K562 (cell line): Measurements from ENCODE around the gene CD93. TPM values are rescaled to one million over a fixed set of nuclear protein-coding genes. Genes with fewer than 3 reads are reported as not detected.

Source experiments
- BMI1 ChIP-seq: fragments of 150-350 bp; IDR thresholded peaks from 2 replicates; pipeline ENCODE4 v1.6.1; 2014; ENCODE audit warnings: low read length
- BRD4 ChIP-seq: fragments of 200-600 bp; sonication (generic); IDR thresholded peaks from 2 replicates; pipeline ENCODE4 v1.6.1; 2017; ENCODE audit warnings: inconsistent platforms
- DMBX1 ChIP-seq: fragments of 250-450 bp; sonication (Bioruptor Pico); IDR thresholded peaks from 2 replicates; pipeline ENCODE4 v1.8.0; 2022; ENCODE audit warnings: inconsistent platforms, mild to moderate bottlenecking, moderate library complexity, borderline replicate concordance
- HNRNPUL1 ChIP-seq: fragments of 200-400 bp; formaldehyde crosslinking; IDR thresholded peaks from 2 replicates; pipeline ENCODE4 v1.6.1; 2017; ENCODE audit warnings: low read length
- KLF10 ChIP-seq: fragments of 250-450 bp; sonication (Bioruptor Pico); IDR thresholded peaks from 2 replicates; pipeline ENCODE4 v1.6.1; 2021; ENCODE audit warnings: matching md5 sums
- MTA3 ChIP-seq: fragments of 450-650 bp; formaldehyde crosslinking; IDR thresholded peaks from 2 replicates; pipeline ENCODE4 v1.6.1; 2017; ENCODE audit warnings: mild to moderate bottlenecking, borderline replicate concordance
- NFE2L1 ChIP-seq: fragments of 450-650 bp; IDR thresholded peaks from 2 replicates; pipeline ENCODE4 v1.6.1; 2016; ENCODE audit warnings: missing genetic modification characterization, low read depth, mild to moderate bottlenecking, missing compliant biosample characterization, moderate library complexity, borderline replicate concordance
- NFIX ChIP-seq: fragments of 250-450 bp; sonication (Bioruptor Pico); IDR thresholded peaks from 2 replicates; pipeline ENCODE4 v1.4.0; 2020; ENCODE audit warnings: low read depth, mild to moderate bottlenecking, moderate library complexity
- SMAD4 ChIP-seq: fragments of 250-450 bp; sonication (Bioruptor Pico); conservative IDR thresholded peaks from 2 replicates; pipeline ENCODE4 v1.8.0; 2021; ENCODE audit warnings: inconsistent platforms, mild to moderate bottlenecking, moderate library complexity
- SOX6 ChIP-seq: fragments of 450-650 bp; IDR thresholded peaks from 2 replicates; pipeline ENCODE4 v1.6.1; 2014; ENCODE audit warnings: mild to moderate bottlenecking
- SRF ChIP-seq, 2 experiments: fragments of 250-450, 450-650 bp in 1 of 2; sonication (Bioruptor Pico) in 1 of 2; sonication (generic) in 1 of 2; formaldehyde crosslinking; IDR thresholded peaks; 2 replicates each; pipeline versions ENCODE4 v1.5.0 to v1.5.1; 2020 to 2022; ENCODE audit warnings: mild to moderate bottlenecking in 1 of 2, missing genetic modification reagents in 1 of 2
- TGIF2 ChIP-seq: sonication (generic); formaldehyde crosslinking; IDR thresholded peaks from 2 replicates; pipeline ENCODE4 v1.8.1; 2022; ENCODE audit warnings: mild to moderate bottlenecking, missing genetic modification reagents, moderate library complexity
- ZKSCAN1 ChIP-seq: fragments of 150-350 bp; IDR thresholded peaks from 2 replicates; pipeline ENCODE4 v1.6.1; 2016; ENCODE audit warnings: low read depth, low read length
- ZNF224 ChIP-seq: sonication (generic); formaldehyde crosslinking; IDR thresholded peaks from 2 replicates; pipeline ENCODE4 v1.8.0; 2022; ENCODE audit warnings: mild to moderate bottlenecking, missing genetic modification reagents
- polyA plus RNA-seq, 8 experiments: library from polyadenylated mRNA; depleted of rRNA in 4 of 8; stranded (reverse) in 5 of 8; unstranded in 3 of 8; fragments of >200 nt; fragmentation: Nextera tagmentation in 2 of 8; fragmentation: Illumina TruSeq in 1 of 8; extraction: Ambion mirVana in 2 of 8; extraction: Trizol in 1 of 8; gene quantifications; 2 replicates each; pipeline versions ENCODE4 v1.2.1 to v1.2.3, GENCODE V29; 2011 to 2014; ENCODE audit warnings: inconsistent platforms in 1 of 8, missing spikeins in 1 of 8
- total RNA-seq, 7 experiments: library from RNA; depleted of rRNA in 6 of 7; stranded (reverse); fragments of >200 nt in 6 of 7; fragmentation: Illumina TruSeq in 2 of 7; extraction: Trizol in 2 of 7; gene quantifications; 2 replicates each; pipeline versions ENCODE4 v1.2.1 to v1.2.3, GENCODE V29; 2011 to 2021; ENCODE audit warnings: low replicate concordance in 1 of 7
- TF ChIP-seq, protein P1 (sequence below): fragments of 450-650 bp; formaldehyde crosslinking; IDR thresholded peaks from 2 replicates; pipeline ENCODE4 v1.4.0; 2022; ENCODE audit warnings: missing genetic modification characterization
- TF ChIP-seq, protein P2 (sequence below): sonication (generic); formaldehyde crosslinking; IDR thresholded peaks from 2 replicates; pipeline ENCODE4 v1.5.0; 2020; ENCODE audit warnings: missing genetic modification reagents
- TF ChIP-seq, protein P3 (sequence below): fragments of 200-800 bp; sonication (Bioruptor generic); IDR thresholded peaks from 2 replicates; pipeline ENCODE4 v1.6.1; 2017; ENCODE audit warnings: missing genetic modification characterization, missing compliant biosample characterization
- TF ChIP-seq, protein P4 (sequence below): fragments of 450-650 bp; IDR thresholded peaks from 2 replicates; pipeline ENCODE4 v1.7.0; 2016; ENCODE audit warnings: borderline replicate concordance
- TF ChIP-seq, protein P5 (sequence below): fragments of 250-450 bp; sonication (Bioruptor Pico); IDR thresholded peaks from 2 replicates; pipeline ENCODE4 v1.5.0; 2021

CD93 gene
- total and polyA plus RNA-seq, 9 of the 15 experiments (the other 6 are each of a cell fraction or from before 2014, with no cell fraction given): 0.03 to 0.20 (median 0.05) TPM

DNA sequence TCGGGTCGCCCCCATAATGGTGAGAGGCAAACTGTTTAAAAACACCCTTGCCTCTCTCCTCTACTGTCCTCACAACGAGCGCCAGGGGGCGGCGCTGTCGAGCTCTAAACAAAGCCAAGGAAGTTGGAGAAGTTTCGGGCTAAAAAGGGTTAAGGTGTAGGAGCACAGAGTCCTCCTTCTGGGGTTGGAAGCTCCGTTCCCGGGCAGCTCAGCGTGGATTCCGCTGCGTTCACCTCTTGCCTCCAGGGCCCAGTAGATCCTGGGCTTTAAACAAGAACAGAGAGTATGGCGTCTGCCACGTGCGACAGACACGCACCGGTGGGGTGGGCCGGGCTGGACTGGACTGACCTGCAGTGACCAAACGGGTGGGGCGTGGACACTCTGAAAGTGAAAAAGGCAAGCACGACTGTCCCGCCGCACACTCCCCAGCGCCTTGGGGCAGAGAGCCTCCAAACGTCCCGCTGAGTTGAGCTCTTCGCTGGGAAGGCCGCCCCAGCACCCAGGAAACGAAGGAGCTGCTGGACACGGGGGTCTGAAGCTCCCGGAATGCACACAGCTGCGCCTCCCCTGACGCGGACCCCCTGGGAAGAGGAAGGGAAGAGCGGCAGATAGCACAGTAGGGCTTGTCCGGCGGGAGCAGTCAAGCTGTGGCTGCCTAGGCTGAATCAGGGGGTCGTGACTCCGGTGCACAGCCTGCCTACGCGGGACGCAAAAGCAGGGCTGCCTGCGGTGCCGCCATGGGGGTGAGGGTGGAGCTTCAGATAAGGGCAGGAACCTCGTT, 35.1 kb downstream of the CD93 start (continued):
- TF ChIP-seq, protein P1, sequence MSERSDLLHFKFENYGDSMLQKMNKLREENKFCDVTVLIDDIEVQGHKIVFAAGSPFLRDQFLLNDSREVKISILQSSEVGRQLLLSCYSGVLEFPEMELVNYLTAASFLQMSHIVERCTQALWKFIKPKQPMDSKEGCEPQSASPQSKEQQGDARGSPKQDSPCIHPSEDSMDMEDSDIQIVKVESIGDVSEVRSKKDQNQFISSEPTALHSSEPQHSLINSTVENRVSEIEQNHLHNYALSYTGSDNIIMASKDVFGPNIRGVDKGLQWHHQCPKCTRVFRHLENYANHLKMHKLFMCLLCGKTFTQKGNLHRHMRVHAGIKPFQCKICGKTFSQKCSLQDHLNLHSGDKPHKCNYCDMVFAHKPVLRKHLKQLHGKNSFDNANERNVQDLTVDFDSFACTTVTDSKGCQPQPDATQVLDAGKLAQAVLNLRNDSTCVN (CRISPR knock-in tag): no peak
- TF ChIP-seq MTA3: 0 out of 2 replicates have a peak, but pooled peaks have one; percentile 47
- no peak for TF ChIP-seq BMI1
- TF ChIP-seq ZNF224 (CRISPR knock-in tag): no peak
- TF ChIP-seq SOX6: 0 out of 2 replicates have a peak, but pooled peaks have one; percentile 50
- TF ChIP-seq, protein P2, sequence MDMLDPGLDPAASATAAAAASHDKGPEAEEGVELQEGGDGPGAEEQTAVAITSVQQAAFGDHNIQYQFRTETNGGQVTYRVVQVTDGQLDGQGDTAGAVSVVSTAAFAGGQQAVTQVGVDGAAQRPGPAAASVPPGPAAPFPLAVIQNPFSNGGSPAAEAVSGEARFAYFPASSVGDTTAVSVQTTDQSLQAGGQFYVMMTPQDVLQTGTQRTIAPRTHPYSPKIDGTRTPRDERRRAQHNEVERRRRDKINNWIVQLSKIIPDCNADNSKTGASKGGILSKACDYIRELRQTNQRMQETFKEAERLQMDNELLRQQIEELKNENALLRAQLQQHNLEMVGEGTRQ (CRISPR knock-in tag): no peak
- TF ChIP-seq BRD4: no peak; the same call in 1 of the 2 replicates
- no peak for TF ChIP-seq TGIF2 (CRISPR knock-in tag)
- no peak for TF ChIP-seq NFIX (CRISPR knock-in tag)
- no peak for TF ChIP-seq HNRNPUL1
- TF ChIP-seq SMAD4 (CRISPR knock-in tag): peak; percentile 62; the same call in 1 of the 2 replicates
- TF ChIP-seq, protein P3, sequence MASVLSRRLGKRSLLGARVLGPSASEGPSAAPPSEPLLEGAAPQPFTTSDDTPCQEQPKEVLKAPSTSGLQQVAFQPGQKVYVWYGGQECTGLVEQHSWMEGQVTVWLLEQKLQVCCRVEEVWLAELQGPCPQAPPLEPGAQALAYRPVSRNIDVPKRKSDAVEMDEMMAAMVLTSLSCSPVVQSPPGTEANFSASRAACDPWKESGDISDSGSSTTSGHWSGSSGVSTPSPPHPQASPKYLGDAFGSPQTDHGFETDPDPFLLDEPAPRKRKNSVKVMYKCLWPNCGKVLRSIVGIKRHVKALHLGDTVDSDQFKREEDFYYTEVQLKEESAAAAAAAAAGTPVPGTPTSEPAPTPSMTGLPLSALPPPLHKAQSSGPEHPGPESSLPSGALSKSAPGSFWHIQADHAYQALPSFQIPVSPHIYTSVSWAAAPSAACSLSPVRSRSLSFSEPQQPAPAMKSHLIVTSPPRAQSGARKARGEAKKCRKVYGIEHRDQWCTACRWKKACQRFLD (CRISPR knock-in tag): no peak
- TF ChIP-seq NFE2L1 (tag): no peak
- peak; percentile 60; the same call in 1 of the 2 replicates for TF ChIP-seq ZKSCAN1
- no peak for TF ChIP-seq SRF (CRISPR knock-in tag; IDR thresholded peaks at IDR 0.05)
- TF ChIP-seq DMBX1: peak; percentile 24; the same call in 1 of the 2 replicates
- TF ChIP-seq KLF10: no peak
- TF ChIP-seq, protein P4, sequence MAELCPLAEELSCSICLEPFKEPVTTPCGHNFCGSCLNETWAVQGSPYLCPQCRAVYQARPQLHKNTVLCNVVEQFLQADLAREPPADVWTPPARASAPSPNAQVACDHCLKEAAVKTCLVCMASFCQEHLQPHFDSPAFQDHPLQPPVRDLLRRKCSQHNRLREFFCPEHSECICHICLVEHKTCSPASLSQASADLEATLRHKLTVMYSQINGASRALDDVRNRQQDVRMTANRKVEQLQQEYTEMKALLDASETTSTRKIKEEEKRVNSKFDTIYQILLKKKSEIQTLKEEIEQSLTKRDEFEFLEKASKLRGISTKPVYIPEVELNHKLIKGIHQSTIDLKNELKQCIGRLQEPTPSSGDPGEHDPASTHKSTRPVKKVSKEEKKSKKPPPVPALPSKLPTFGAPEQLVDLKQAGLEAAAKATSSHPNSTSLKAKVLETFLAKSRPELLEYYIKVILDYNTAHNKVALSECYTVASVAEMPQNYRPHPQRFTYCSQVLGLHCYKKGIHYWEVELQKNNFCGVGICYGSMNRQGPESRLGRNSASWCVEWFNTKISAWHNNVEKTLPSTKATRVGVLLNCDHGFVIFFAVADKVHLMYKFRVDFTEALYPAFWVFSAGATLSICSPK: no peak
- TF ChIP-seq, protein P5, sequence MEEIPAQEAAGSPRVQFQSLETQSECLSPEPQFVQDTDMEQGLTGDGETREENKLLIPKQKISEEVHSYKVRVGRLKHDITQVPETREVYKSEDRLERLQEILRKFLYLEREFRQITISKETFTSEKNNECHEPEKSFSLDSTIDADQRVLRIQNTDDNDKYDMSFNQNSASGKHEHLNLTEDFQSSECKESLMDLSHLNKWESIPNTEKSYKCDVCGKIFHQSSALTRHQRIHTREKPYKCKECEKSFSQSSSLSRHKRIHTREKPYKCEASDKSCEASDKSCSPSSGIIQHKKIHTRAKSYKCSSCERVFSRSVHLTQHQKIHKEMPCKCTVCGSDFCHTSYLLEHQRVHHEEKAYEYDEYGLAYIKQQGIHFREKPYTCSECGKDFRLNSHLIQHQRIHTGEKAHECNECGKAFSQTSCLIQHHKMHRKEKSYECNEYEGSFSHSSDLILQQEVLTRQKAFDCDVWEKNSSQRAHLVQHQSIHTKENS (CRISPR knock-in tag): no peak
